Lower leg skin (tissue), 3 donors: ENCODE data around the gene ORMDL2.

Experiments
- POLR2A ChIP-seq, 2 donors: fragments of 450-650 bp; IDR thresholded peaks; one replicate each; pipeline ENCODE4 v1.6.1; 2016 to 2017; ENCODE audit warnings: antibody characterized with exemption in 2 of 2, mild to moderate bottlenecking in 1 of 2, moderate library complexity in 1 of 2
- TF ChIP-seq, protein P1 (sequence below), 3 donors: fragments of 450-650 bp; IDR thresholded peaks; one replicate each; pipeline ENCODE4 v1.5.1; 2016; ENCODE audit warnings: antibody characterized with exemption in 3 of 3, mild to moderate bottlenecking in 3 of 3, moderate library complexity in 2 of 3

DNA sequence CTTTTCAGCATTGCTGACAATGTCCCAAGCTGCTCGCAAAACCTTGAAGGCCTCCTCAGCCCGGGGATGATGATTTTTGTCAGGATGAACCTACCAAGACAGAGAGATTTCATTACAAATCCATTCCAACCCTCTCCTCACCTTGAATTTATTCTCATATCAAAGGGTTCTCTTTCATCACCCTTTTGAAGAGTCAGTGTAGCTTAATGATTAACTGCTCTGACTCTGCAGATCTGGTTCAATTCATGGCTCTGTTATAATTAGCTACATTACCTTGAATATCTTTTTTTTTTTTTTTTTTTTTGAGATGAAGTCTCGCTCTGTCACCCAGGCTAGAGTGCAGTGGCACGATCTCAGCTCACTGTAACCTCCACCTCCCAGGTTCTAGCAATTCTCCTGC is 5.6 kb downstream of the ORMDL2 start:
- TF ChIP-seq, protein P1, sequence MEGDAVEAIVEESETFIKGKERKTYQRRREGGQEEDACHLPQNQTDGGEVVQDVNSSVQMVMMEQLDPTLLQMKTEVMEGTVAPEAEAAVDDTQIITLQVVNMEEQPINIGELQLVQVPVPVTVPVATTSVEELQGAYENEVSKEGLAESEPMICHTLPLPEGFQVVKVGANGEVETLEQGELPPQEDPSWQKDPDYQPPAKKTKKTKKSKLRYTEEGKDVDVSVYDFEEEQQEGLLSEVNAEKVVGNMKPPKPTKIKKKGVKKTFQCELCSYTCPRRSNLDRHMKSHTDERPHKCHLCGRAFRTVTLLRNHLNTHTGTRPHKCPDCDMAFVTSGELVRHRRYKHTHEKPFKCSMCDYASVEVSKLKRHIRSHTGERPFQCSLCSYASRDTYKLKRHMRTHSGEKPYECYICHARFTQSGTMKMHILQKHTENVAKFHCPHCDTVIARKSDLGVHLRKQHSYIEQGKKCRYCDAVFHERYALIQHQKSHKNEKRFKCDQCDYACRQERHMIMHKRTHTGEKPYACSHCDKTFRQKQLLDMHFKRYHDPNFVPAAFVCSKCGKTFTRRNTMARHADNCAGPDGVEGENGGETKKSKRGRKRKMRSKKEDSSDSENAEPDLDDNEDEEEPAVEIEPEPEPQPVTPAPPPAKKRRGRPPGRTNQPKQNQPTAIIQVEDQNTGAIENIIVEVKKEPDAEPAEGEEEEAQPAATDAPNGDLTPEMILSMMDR (IDR thresholded peaks at IDR 0.05) = no peak
- no peak for TF ChIP-seq POLR2A (IDR thresholded peaks at IDR 0.05)
